Right renal cortex interstitium (tissue), 3 donors: ENCODE measurements around the gene RARG. TPM values are rescaled to one million over a fixed set of nuclear protein-coding genes. Genes with fewer than 3 reads are reported as not detected.
"Not testable (repeated sequence)": the region's sequence is repeated elsewhere in the genome, so short reads cannot be mapped to it uniquely, and the experiment has no call there.

Experiments used
- DNase-seq, 3 donors: peaks; one replicate each; pipeline ENCODE4 v3.0.0-alpha.2; 2013; ENCODE audit warnings: low read depth in 3 of 3, low spot score in 2 of 3
- polyA plus RNA-seq, 3 donors: library from polyadenylated mRNA; unstranded; fragments of 120-200 nt; gene quantifications; one replicate each; pipeline ENCODE4 v1.2.1, GENCODE V29; 2013; ENCODE audit not compliant: insufficient read length in 3 of 3

Gene RARG
- polyA plus RNA-seq, 3 donors = 28.1 to 33.5 (median 32.3) TPM

- no peak for DNase-seq
These were observed 20.3 kb downstream of the RARG start for GRCh38 chr12:53211476-53212381.

DNA sequence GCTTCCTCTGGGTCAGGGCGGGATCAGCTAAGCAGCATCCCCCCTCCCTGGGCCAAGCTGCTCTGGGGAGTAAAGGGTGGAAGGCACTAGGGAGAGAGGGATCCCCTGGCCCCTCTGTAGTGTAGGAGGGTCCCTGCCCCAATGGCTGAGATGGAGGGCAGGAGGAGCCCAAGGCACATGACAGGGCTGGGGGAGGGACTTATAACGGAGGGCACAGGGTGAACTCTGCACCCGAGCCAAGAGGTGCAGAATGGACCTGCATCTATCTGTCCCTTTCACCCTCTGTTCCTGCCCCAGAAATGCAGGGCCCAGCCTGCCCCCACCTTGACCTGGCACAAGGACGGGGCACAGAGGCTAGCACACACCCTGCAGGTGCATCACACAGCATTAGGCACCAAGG, 21.2 kb downstream of the RARG start:
- DNase-seq = no peak

GRCh38 chr12:53208877-53209463, 23.0 kb downstream of the RARG start:
- no peak for DNase-seq

DNA sequence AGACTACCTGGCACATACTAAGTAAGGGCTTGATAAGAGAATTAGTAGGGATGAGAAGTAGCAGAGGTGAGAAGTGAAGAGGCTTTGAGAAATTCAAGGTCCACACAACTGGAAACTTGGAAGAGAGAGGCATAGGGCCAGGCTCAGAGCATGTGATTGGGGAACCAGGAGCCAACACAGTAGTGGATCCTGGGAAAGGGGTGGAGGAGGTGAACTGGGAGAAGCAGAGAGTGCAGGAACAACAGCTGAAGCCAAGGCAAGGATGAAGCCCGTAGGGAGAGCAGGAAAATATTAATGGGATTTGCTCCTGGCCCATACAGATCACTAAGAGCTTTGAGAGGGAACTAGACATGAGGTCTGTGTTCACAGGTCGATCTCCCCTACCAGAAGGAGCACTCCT, 23.6 kb downstream of the RARG start:
- DNase-seq = no peak

DNA sequence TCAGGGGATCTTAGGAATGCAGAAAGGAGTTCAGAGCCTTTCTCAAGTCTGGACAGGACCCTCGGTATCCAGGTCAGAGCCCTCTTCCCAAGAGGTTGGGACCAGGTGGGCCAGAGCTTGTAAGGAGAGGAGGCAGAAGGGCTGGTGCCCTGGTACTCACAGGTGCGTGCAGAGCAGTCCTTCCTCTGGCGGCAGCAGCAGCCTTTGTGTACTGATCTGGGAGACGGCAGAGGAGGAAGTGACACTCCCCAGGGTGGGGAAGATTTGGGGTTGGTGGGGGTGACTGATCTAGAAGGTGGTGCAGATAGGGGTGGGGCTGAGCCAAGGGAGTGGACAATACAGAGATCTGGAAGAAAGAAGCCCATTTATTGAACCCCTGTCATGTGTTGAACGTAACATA, 25.0 kb downstream of the RARG start, which contains the start of gene ITGB7:
Gene ITGB7, minus strand, starts transcription at position 210 of the 400 bp plus-strand sequence. CDS start 6,808 bp downstream, outside the sequence.
- DNase-seq = no peak

DNA sequence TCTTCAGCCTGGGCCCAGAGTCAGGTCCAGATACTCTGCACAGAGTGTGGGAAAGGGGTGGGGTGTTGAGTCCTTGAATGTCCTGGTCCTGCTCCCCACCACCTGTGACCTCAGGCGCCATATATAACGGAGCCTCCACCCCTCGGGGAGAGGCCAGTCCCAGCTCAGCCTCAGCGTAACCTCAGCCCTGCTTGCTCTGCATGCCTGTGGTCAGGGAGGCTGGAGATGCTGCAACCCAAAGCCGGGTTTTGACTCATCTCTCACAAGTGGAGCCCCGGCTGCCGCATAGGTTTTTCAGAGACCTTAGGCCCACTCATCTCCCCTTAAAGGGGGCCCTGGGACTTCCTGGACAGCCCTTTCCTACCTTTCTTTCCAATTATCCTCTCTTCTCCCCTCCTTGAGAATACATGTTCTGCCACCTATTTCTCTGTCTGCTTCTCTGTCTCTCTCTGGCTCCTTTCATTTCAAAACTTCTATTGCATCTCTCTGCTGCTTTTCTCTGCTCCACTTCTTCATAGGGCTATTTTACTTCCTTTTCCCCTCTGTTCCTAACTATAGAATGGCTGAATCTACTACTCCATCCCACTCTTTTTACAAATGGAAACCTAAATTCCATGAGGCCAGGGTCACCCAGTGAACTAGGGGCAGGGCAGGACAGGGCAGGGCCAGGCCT, 26.1 kb downstream of the RARG start:
- no peak for DNase-seq

GRCh38 chr12:53204351-53204750, 27.7 kb downstream of the RARG start:
- DNase-seq = no peak

DNA sequence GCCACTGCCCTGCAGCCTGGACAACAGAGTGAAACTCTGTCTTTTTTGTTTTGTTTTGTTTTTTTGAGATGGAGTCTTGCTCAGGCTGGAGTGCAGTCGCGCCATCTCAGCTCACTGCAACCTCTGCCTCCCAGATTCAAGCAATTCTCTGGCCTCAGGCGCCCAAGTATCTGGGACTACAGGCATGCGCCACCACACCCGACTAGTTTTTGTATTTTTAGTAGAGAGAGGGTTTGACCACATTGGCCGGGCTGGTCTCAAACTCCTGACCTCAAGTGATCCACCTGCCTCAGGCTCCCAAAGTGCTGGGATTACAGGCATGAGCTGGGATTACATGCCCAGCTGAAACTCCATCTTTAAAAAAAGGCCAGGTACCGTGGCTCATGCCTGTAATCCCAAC, 29.7 kb downstream of the RARG start:
- DNase-seq = not testable (repeated sequence)

- no peak for DNase-seq
These were observed 30.4 kb downstream of the RARG start for GRCh38 chr12:53201639-53202038.

GRCh38 chr12:53201177-53201541, 30.9 kb downstream of the RARG start:
- DNase-seq = no peak

GRCh38 chr12:53200458-53201176, 31.4 kb downstream of the RARG start:
- no peak for DNase-seq

DNA sequence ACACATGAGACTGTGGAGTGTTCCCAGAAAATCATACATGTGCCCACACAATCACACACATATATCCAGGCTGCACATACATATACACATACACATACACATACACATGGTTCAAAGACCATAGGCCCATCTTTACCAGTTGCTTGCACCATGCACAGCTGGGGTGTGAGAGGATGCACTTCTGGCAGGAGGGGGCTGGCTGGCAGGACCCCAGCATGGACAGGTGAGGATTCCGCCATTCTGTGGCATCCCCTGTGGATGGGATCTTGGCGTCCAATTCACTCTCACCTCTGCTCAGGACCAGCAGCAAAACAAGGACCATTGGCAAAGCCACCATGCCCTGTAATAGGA, 31.9 kb downstream of the RARG start:
- no peak for DNase-seq

DNA sequence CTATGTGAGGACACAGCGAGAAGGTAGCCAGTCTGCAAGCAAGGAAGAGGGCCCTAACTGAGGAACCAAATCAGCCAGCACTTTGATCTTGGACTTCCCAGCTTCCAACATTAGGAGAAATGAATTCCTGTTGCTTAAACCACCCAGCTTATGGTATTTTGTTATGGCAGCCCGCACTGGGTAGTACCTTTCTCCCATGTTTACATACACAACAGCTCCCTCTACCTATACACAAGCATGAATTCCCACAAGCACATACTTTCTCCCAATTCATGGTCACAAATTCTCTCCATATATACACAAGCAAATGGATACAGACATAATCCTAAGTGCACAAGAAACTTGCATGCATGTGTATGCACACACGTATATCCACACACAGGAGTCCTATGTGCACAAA, 32.3 kb downstream of the RARG start:
- no peak for DNase-seq

- DNase-seq = no peak
These were observed 33.4 kb downstream of the RARG start for GRCh38 chr12:53198486-53199110.

GRCh38 chr12:53197011-53197640, 34.9 kb downstream of the RARG start:
- no peak for DNase-seq

DNA sequence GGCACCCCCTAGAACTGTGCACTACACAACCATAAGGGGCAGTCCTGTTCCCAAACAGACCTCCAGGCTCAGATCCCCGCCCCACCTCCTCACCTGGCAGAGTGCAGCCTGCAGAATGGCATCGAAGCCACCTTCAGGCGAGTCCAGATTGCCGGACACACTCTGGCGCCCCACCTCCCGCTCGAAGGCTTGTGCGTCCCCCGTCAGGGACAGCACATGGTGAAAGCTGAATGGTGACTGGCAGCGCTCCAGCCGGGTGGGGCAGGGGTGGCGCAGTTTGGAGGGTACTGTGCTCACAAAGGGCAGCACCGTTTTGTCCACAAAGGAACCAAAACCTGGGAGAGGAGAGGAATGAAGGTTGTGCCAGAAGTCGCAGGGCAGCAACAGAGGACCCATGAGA, 35.5 kb downstream of the RARG start:
- no peak for DNase-seq

DNA sequence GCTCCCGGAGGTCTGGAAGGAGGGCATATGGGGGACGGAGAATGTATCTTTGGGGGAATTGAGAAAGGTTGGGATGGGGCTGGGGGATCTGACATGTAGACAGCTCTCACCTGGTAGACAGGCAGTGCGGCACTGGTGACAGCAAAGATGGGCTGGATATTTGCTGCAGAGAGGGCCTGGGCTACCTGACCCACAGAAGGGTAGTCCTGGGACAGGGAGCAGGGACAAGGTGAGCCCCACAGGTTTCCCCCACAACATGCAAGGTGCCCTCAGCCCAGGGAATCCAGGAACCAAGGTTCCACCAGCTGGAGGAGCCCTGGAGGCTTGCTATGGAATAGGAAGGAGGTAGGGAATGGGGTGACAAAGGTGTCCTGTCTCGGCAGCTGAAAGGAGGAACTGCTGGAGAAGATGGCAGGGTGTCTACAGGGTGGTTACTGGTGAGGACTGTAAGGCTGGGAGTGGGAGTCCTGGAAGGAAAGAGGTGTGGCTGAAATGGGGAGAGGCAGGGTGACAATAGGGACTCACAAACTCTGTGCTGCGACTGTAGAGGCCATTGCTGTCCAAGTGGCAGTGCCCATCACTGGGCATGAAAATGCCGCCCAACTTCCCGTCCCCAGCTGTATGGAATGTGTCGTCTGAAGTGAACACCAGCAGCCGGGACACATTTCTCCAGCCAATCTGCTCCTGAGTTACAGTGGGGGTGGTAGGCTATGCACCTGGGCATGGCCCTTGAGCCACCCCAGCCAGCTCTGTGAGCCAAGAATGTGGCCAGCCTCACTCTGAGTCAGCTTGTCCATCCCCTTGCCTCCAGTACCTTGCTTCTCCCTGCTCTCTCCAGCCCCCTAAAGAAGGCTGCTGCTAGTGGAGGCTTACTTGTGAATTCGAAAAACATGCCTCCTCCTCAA, 36.2 kb downstream of the RARG start:
- DNase-seq = no peak

DNA sequence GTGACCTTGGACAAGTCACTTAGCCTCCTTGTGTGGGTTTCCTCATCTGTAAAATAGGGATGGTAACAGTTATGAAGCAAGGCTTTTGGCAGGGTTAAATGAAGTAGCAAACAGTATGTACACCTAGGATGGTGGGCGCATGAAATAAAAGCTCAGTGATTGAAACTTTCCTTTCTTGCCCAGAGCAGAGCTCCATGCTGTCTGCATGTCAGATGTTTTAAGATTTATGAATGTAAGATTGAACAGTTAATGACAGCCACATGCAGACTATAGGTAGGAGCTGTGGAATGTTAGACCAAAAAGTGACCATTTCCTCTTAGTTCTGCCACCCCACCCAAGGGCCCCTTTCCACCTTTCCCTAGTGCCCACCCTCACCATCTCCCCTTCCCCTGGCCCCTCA, 37.0 kb downstream of the RARG start:
- no peak for DNase-seq
